ENCODE data around the gene ZSCAN31. TPM values are rescaled to one million over a fixed set of nuclear protein-coding genes. Genes with fewer than 3 reads are reported as not detected.

Gene ZSCAN31
- total and polyA plus RNA-seq, 9 of the 15 experiments (the other 6 are each of a cell fraction or from before 2014, with no cell fraction given) = 3.9 to 12.1 (median 7.0) TPM

GRCh38 chr6:28370440-28370839 lies 34.5 kb upstream of the ZSCAN31 start (continued):
- no peak for TF ChIP-seq ZNF76 (CRISPR knock-in tag; IDR thresholded peaks at IDR 0.05; ENCODE audit: borderline replicate concordance)
- no peak for TF ChIP-seq TAF7 (tag; IDR thresholded peaks at IDR 0.05)
- TF ChIP-seq ELF2 (CRISPR knock-in tag; IDR thresholded peaks at IDR 0.05) = no peak

- 62% methylated on average over 3 of the region's 3 CpGs for WGBS (ENCODE audit: insufficient coverage, low coverage, missing lambda C conversion rate)
- H3K79me2 ChIP-seq (ENCODE audit: control insufficient read depth, insufficient read depth, low read length) = no peaks in the 10 kb centered on the region
- no peak for TF ChIP-seq RAD21 (CRISPR knock-in tag; conservative IDR thresholded peaks at IDR 0.05 in 1 of 2, IDR thresholded peaks at IDR 0.05 in 1 of 2)
- TF ChIP-seq ZBTB33 (CRISPR knock-in tag; IDR thresholded peaks at IDR 0.05) = no peak
- no peak for TF ChIP-seq ZBTB9 (CRISPR knock-in tag; IDR thresholded peaks at IDR 0.05)
- TF ChIP-seq HMBOX1 (IDR thresholded peaks at IDR 0.05) = peak; percentile 69
- no peak for TF ChIP-seq BCL6 (CRISPR knock-in tag; IDR thresholded peaks at IDR 0.05)
- TF ChIP-seq MXI1 (IDR thresholded peaks at IDR 0.05; ENCODE audit: low read depth, low read length) = no peak
- no peak for TF ChIP-seq TEAD4 (IDR thresholded peaks at IDR 0.05; ENCODE audit: low read length)
- TF ChIP-seq TEAD4 (CRISPR knock-in tag; IDR thresholded peaks at IDR 0.05; ENCODE audit: borderline replicate concordance) = no peak
- no peak for TF ChIP-seq ZNF444 (CRISPR knock-in tag; IDR thresholded peaks at IDR 0.05)
- no peak for TF ChIP-seq ZKSCAN3 (CRISPR knock-in tag; IDR thresholded peaks at IDR 0.05)
- no peak for TF ChIP-seq CTCFL (IDR thresholded peaks at IDR 0.05; ENCODE audit: borderline replicate concordance, insufficient read depth, low read depth, low read length, poor library complexity, severe bottlenecking)
Measured at GRCh38 chr6:28369463-28369862, 33.5 kb upstream of the ZSCAN31 start.

More at GRCh38 chr6:28369463-28369862, 33.5 kb upstream of the ZSCAN31 start:
- CTCF ChIA-PET (ENCODE audit: low intra/inter-chr PET ratio) = no interaction called here
- no peaks in the 10 kb centered on the region for H3K9me1 ChIP-seq (ENCODE audit: control insufficient read depth, insufficient read depth, low read length)
- H3K36me3 ChIP-seq (ENCODE audit: control insufficient read depth, insufficient read depth, low read length) = peaks cover 24% of the 10 kb centered on the region; the same call in 2 of the 3 replicates
- intact Hi-C loops (cut with micrococcal nuclease) = no loop called here
- no peak overlapping the region for H3K4me2 ChIP-seq (ENCODE audit: insufficient read depth, low read length)
- DNase-seq (ENCODE audit: extremely low read depth in 1 of 4, low spot score in 3 of 4) (no peak), ATAC-seq (no peak; the same call in 2 of the 3 replicates), FAIRE-seq (no peak)
- no peak overlapping the region for H2AFZ ChIP-seq (ENCODE audit: low read depth, low read length)
- in situ Hi-C loops (cut with MboI) = loop anchor here (10.0 kb wide), 1 partner anchor 455 kb away; the partner anchor contains the start of gene OR2B2
- no peaks in the 10 kb centered on the region for H4K20me1 ChIP-seq (replicated peaks; ENCODE audit: control insufficient read depth, insufficient read depth, low read length)
- BruUV-seq (replicated peaks) = no TSS peak
- H3K27ac ChIP-seq (ENCODE audit: extremely low read depth, low read depth, low read length) = no peak overlapping the region
- no peak overlapping the region for H3K4me3 ChIP-seq
- peaks cover 3 to 14% of the 10 kb centered on the region in 2 experiments; a peak in 3 of 5 replicates for H3K4me1 ChIP-seq (replicated peaks in 1 of 2; ENCODE audit: control insufficient read depth in 2 of 2, insufficient read depth in 2 of 2, low read length in 2 of 2)
- POLR2A ChIA-PET = no interaction called here
- H3K9me3 ChIP-seq (replicated peaks; ENCODE audit: control insufficient read depth, insufficient read depth, low read depth, low read length) = no peaks in the 10 kb centered on the region
- H3K27me3 ChIP-seq (ENCODE audit: control insufficient read depth in 2 of 2, insufficient read depth in 2 of 2, low read length in 2 of 2) = no peaks in the 10 kb centered on the region
- no peak overlapping the region for H3K9ac ChIP-seq (ENCODE audit: insufficient read depth in 1 of 2, low read depth in 2 of 2, low read length in 2 of 2)

Measured in K562 (cell line).